Measurements from ENCODE around the gene PHLDA2. TPM values are rescaled to one million over a fixed set of nuclear protein-coding genes. Genes with fewer than 3 reads are reported as not detected.

The PHLDA2 gene
- total RNA-seq, 1 donor from 2014 or later = 15.5 TPM

- TF ChIP-seq, protein P1, sequence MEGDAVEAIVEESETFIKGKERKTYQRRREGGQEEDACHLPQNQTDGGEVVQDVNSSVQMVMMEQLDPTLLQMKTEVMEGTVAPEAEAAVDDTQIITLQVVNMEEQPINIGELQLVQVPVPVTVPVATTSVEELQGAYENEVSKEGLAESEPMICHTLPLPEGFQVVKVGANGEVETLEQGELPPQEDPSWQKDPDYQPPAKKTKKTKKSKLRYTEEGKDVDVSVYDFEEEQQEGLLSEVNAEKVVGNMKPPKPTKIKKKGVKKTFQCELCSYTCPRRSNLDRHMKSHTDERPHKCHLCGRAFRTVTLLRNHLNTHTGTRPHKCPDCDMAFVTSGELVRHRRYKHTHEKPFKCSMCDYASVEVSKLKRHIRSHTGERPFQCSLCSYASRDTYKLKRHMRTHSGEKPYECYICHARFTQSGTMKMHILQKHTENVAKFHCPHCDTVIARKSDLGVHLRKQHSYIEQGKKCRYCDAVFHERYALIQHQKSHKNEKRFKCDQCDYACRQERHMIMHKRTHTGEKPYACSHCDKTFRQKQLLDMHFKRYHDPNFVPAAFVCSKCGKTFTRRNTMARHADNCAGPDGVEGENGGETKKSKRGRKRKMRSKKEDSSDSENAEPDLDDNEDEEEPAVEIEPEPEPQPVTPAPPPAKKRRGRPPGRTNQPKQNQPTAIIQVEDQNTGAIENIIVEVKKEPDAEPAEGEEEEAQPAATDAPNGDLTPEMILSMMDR (IDR thresholded peaks at IDR 0.05) = no peak
- Histone ChIP-seq H3K9me3 (no peaks in the 10 kb centered on the region), H3K36me3 (no peaks in the 10 kb centered on the region), H3K27ac (no peak overlapping the region), H3K27me3 (no peaks in the 10 kb centered on the region), H3K4me3 (no peak overlapping the region), H3K4me1 (no peaks in the 10 kb centered on the region)
- DNase-seq = no peak
- ATAC-seq = no peak
- intact Hi-C loops (cut with DNase I) = no loop called here
Observed at GRCh38 chr11:2921742-2922493, 7.3 kb downstream of the PHLDA2 start.

DNA sequence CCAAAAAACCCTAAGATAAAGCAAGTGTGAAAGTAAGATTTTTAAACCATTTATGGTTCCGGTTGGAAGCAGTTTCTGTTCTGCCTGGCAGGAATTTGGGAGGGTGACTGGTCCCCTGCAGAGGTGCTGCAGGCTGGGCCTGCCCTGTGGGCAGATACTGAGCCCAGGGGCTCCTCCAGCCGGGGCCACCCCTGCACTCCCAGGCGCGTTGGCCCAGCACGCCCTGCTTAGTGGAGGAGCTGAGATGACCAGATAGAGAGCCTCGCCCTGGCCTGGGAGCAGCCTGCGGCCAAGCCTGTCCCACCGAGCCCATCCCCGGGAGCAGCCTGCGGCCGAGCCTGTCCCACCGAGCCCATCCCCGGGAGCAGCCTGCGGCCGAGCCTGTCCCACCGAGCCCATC, 8.0 kb downstream of the PHLDA2 start:
- intact Hi-C loops (cut with DNase I) = no loop called here
- H3K9me3 ChIP-seq = no peaks in the 10 kb centered on the region
- H3K4me1 ChIP-seq = no peaks in the 10 kb centered on the region
- no peak for ATAC-seq
- H3K4me3 ChIP-seq = no peak overlapping the region
- TF ChIP-seq, protein P1 (IDR thresholded peaks at IDR 0.05) = no peak
- no peaks in the 10 kb centered on the region for H3K36me3 ChIP-seq
- no peak overlapping the region for H3K27ac ChIP-seq
- no peaks in the 10 kb centered on the region for H3K27me3 ChIP-seq
- DNase-seq = no peak

DNA sequence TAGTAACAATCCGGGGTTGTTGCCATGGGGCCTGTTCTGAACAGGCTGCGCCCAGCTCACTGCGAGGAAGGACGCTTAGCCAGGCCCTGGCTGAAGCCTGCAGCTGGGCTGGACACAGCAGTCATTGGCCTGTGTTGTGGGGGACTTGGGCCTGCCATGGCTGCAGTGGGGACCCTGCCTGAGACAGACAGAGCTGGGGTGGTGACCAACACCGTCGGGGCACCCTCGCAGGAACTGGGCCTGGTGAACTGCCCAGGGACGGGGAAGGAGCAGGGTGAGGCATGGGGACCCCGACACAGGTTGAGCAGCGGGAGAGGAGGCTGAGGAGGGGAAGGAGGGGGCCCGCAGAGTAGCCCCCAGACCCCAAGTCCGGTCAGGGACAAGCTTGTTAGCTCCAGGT, 8.9 kb downstream of the PHLDA2 start:
- intact Hi-C loops (cut with DNase I) = no loop called here
- no peak for ATAC-seq

GRCh38 chr11:2919837-2920236, 9.4 kb downstream of the PHLDA2 start:
- no peak overlapping the region for H3K27ac ChIP-seq
- peaks cover under 1% of the 10 kb centered on the region for H3K4me1 ChIP-seq
- no peak overlapping the region for H3K4me3 ChIP-seq
- H3K27me3 ChIP-seq = no peaks in the 10 kb centered on the region
- no peaks in the 10 kb centered on the region for H3K36me3 ChIP-seq
- DNase-seq (no peak), ATAC-seq (no peak)
- TF ChIP-seq, protein P1 (IDR thresholded peaks at IDR 0.05) = no peak
- intact Hi-C loops (cut with DNase I) = no loop called here
- no peaks in the 10 kb centered on the region for H3K9me3 ChIP-seq

More for the DNA sequence above, 8.9 kb downstream of the PHLDA2 start:
- Histone ChIP-seq H3K36me3 (no peaks in the 10 kb centered on the region), H3K27ac (no peak overlapping the region), H3K4me3 (no peak overlapping the region), H3K27me3 (no peaks in the 10 kb centered on the region), H3K9me3 (no peaks in the 10 kb centered on the region), H3K4me1 (no peaks in the 10 kb centered on the region)
- TF ChIP-seq, protein P1 (IDR thresholded peaks at IDR 0.05) = no peak
- DNase-seq = no peak

GRCh38 chr11:2919188-2919587, 10.0 kb downstream of the PHLDA2 start:
- H3K27ac ChIP-seq = no peak overlapping the region
- ATAC-seq = no peak
- peaks cover 4% of the 10 kb centered on the region for H3K4me1 ChIP-seq
- H3K27me3 ChIP-seq = no peaks in the 10 kb centered on the region
- H3K9me3 ChIP-seq = no peaks in the 10 kb centered on the region
- H3K4me3 ChIP-seq = no peak overlapping the region
- no peaks in the 10 kb centered on the region for H3K36me3 ChIP-seq
- intact Hi-C loops (cut with DNase I) = no loop called here
- no peak for DNase-seq
- TF ChIP-seq, protein P1 (IDR thresholded peaks at IDR 0.05) = no peak

Data from upper lobe of right lung (tissue), 1 donor.